Epidermal melanocyte (primary cell): ENCODE data around the gene JUND.
A peak's percentile ranks its signal among the peaks of the same experiment; 100 is the strongest.
"Not testable (repeated sequence)": the region's sequence is repeated elsewhere in the genome, so short reads cannot be mapped to it uniquely, and the experiment has no call there.

Source experiments
- DNase-seq: peaks from one replicate; pipeline ENCODE4 v3.0.0; 2011; ENCODE audit warnings: low spot score; ENCODE audit not compliant: insufficient read length

The JUND gene

DNA sequence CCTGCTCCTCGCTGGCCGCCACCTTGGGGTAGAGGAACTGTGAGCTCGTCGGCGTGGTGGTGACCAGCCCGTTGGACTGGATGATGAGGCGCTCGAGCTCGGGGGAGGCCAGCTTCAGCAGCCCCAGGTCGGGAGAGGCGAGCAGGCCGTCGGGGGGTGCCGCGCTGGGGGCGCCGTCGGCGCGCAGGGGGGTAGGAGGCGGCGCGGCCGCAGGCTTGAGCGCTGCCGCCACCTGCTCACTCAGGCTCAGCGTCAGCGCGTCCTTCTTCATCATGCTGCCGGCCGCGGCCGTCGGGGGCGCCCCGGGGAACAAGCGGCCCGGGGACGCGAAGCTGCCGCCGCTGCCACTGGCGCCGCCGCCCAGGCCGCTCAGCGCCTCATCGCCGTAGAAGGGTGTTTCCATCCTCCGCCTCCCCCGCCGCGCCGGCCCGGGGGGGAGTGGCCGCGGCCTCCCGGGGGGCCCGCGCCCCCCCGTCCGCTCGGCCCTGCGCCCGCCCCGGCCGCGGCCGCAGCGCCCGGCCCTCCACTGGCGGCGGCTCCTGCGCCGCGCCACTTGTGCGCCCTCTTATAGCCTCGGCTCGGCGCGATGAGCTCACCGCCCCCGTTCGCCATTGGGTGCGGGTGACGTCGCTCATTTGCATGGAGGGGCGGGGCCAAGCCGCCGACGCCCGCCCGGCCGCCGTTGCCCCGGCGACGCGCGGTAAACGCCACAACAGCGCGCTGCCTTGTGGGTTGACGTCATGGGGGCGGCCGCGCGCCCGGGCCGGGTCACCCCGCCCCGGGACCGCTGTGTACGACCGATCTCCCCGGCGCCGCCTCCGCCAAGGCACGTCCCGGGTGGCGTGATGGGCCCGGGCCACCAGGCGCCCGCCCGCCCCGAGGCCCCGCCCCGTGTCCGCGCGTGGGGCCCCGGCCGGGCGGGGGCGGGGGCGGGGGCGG, at the start of gene JUND:
JUND (minus strand) TSS at position 541 of the 939 bp plus-strand sequence; CDS start at position 403, 138 bp downstream.
- peak; percentile 89 for DNase-seq

DNA sequence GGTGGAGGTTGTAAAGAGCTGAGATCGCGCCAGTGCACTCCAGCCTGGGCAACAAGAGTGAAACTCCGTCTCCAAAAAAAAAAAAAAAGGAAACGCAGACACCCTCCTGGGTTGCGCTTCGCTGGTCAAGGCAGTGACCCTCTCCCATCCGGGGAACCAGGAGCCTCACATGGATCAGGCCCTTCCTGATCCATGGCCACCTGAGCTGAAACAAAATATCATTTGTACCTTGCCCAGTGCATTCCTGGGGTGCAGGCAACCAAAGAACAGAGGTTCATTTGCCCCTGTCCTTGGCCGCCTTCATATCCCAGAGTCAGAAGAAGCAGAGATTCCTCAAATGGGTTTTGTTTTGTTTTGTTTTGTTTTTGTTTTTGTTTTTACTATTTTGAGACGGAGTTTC, 49.4 kb upstream of the JUND start:
- no peak for DNase-seq

DNA sequence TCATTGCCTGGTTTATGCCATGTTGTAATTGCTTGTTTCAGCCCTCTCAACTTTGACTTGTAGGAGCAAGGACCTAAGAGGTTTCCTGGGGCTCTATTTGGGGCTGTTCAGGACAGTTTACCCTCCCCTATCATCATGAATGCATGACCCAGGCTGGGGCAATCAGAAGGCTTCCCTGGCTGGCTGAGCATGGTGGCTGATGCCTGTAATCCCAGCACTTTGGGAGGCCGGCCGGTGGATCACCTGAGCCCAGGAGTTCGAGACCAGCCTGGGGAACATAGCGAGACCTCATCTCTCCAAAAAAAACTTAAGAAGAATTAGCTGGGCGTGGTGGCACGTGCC, 47.6 kb upstream of the JUND start:
- DNase-seq, result no peak

- DNase-seq, result peak; percentile 100
Measured at GRCh38 chr19:18328340-18329034, 47.1 kb upstream of the JUND start.

GRCh38 chr19:18326772-18327171, 45.4 kb upstream of the JUND start:
- DNase-seq, result no peak

GRCh38 chr19:18324373-18324731, 42.9 kb upstream of the JUND start:
- DNase-seq, result not testable (repeated sequence)

DNA sequence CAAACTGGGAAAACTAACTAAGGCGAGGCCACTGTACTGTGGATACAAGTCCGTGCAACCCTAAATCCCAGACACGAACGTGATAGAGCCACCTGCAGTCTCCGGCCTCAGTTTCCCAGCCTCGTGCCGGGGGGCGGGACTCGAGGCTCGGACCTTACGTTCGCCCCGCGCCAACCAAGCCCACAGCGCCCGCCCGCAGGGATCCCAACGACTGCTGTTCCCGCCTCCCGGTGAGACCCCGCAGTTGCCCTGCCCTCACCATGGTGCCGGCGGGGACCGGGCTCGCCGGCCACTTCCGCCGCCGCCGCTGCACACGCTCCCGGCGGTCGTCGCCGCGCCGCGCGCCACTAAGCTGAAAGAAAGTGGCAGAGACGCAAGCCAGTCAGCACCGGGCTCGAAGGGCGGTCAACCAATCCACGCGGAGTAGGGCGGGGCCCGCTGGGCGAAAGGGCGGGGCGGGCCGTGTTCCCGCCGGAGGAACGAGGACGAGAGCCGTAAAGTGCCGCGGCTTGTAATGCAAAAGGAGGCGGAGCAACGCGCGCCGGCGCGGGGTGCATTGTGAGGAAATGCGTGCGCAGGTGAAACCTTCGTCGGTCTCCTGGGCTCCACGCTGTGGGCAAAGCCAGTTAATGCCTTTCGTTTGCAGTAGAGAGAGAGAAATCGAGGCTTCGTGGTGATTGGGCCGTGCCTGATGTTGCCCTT, 41.5 kb upstream of the JUND start, which contains the start of gene LSM4:
LSM4 (minus strand) TSS at position 318 of the 702 bp plus-strand sequence; CDS start at position 262, 56 bp downstream.
- peak; percentile 99 for DNase-seq

- peak; percentile 60 for DNase-seq
Measured at GRCh38 chr19:18322318-18322758, 40.9 kb upstream of the JUND start.

GRCh38 chr19:18321734-18322102, 40.3 kb upstream of the JUND start:
- no peak for DNase-seq

DNA sequence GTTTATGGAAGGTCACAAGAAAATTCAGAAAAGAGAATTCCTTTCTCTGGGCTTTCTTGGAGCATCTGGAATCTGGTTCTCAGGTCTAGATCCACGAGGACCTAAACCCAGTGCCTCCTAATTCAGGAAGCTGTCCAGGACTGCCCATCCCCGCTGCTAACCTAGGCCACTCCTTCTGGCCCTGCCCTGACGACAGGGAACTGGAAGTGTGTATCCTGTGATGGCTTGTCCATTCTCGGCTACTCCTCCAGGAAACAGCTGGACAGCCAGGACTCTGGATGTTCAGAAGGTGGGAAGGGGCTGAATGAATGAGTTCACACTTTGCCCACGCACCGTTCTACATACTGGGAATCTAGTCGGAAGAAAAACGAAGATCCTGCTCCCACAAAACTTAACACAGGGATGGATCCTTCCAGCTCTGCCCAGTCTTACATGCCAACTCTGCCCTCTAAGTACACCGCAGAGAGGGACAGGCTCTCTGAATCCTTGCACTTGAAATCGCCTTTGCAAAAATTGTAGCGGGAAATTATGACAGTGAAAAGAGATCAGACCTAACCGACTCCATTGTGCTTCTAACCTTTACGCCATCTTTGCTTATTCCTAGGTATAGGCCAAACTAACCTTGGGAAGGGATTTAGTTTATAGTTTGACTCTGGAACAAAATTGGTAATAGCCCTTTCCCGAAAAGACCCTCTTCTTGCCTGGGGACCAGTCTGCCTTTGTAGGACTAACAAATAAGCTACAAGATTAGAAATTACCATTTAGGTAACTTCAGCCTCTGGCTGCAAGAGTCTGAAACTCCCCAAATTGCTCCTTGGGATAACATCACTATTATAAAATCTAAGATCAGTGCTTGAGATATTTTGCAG, 39.7 kb upstream of the JUND start:
- no peak for DNase-seq

- no peak for DNase-seq
Measured at GRCh38 chr19:18319591-18320135, 38.2 kb upstream of the JUND start.

GRCh38 chr19:18317961-18318800, 36.8 kb upstream of the JUND start:
- no peak for DNase-seq

DNA sequence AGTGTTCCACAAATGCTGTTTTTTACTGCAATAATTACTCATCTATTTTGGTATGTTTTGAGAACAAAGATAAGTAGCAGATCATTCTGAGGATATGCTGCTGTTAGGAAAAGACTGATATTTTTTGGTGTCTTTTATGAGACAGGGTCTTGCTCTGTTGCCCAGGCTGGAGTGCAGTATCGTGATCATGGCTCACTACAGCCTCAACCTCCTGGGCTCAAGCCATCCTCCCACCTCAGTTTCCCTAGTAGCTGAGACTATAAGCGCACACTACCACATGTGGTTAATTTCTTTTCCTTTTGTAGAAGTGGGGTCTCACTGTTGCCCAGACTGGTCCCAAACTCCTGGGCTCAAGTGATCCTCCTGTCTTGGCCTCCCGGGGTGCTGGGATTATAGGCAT, 32.0 kb upstream of the JUND start:
- no peak for DNase-seq

DNA sequence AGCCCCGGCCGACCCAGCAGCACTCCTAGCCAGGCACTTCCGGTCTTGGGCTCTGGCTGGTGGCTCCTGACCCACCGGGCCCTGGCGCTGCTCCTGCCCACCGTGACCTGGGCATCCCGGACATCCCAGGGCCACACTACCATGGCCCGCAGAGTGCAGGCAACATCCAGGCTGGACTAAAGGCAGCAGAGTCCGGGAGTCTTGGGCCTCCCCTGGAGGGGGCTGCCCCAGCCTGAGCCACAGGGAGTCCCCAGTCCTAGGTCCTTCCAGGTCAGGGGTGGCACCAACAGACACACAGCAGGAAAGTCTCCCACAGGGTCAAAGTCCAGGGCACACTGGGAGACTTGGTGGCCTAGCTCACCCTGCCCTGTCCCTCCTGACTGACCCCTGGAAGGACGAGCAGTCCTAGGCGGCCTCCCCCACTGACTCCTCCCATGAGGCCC, 30.7 kb upstream of the JUND start:
- no peak for DNase-seq

DNA sequence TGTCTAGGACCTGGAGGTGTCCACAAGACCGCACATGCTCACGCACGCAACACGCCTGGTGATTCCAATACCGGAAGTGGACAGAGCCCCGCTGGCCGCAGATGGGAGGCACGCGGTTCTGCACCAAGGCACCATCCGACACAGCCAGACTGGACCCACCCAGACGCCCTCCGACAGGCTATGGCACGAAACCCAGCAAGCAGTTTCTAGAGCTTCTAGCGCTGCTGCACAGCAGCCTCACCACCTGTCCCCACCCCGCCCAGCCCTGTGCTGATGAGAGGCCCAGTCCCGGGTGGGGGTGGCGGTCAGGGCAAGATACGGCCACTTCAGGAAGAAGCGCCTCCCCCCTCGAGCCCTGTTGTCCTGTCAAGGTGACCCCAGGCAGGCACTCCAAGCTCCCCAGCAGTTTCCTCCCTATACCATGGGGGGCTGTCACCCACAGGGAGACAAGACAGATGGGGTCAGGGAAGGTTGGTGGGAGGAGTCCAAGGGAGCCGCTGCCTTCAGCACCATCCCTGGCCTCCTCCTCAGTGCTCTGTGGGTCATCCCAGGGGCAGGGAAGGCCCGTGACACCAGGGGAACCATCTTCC, 30.2 kb upstream of the JUND start:
- DNase-seq, result no peak

DNA sequence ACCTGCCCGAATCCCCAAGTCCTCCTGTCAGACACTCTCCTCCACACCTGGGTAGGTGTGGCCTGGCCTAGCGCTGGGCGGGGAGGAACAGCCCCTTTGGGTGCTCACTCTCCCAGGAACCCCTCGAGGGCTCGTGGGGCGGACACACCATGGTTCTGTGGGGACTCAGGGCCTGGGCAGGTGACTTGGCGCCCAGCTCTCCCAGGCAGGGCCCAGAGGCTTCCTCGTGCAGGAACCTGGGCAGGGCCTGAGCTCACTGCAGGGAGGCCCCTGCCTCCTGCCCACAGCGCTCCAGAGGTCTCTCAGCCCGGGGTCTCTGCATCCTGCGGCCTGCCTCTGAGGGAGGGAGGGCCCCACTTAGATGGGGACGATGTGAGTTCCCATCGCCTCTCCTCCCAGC, 29.5 kb upstream of the JUND start:
- no peak for DNase-seq

GRCh38 chr19:18310118-18310909, 28.9 kb upstream of the JUND start:
- no peak for DNase-seq

DNA sequence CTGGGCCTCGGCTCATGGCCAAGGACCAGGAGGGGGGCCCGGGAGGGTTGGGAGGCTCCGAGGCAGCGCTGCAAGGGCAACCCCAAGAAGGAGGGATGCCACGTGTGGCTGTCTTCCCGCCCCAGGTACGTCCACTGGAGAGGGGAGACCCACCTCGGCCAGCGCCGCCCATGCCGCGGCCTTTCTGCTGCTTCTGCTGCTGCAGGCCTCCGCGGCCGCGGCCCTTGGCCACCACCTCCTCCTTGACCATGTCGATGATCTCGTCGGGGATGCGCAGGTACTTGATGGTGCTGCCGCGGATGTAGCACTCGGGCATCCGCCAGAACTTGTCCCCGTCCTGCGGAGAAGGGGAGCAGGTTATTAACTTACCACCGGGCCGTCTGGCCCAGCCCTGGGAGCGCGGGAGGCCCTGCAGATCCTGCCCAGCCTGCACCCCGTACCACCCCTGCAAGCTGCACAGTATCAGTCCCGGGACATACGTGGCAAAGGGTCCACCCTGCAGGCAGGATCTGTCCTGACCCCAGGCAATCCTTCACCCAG, 28.2 kb upstream of the JUND start:
- no peak for DNase-seq
